SK-N-SH treated with all-trans-retinoic acid at 6 μM for 48 hours (cell line): ENCODE measurements around the gene APIP.
"Not testable (repeated sequence)": the region's sequence is repeated elsewhere in the genome, so short reads cannot be mapped to it uniquely, and the experiment has no call there.

Experiments
- ATAC-seq: fragments of 200-7000 bp; cut with Tn5 transposase; 3 replicates; pipeline ENCODE4 v1.9.1; 2020; ENCODE audit warnings: mild to moderate bottlenecking, moderate library complexity
- ARNTL ChIP-seq: fragments of 450-650 bp; formaldehyde crosslinking; IDR thresholded peaks from 2 replicates; pipeline ENCODE4 v1.5.0; 2020; ENCODE audit warnings: low read depth, mild to moderate bottlenecking, moderate library complexity, borderline replicate concordance
- BACH2 ChIP-seq: fragments of 250-450 bp; sonication (Bioruptor Pico); IDR thresholded peaks from 2 replicates; pipeline ENCODE4 v1.9.0; 2021; ENCODE audit warnings: mild to moderate bottlenecking, borderline replicate concordance
- CSDC2 ChIP-seq: fragments of 250-450 bp; sonication (Bioruptor Pico); IDR thresholded peaks from 2 replicates; pipeline ENCODE4 v1.5.0; 2020; ENCODE audit warnings: mild to moderate bottlenecking, moderate library complexity
- ESRRG ChIP-seq: fragments of 250-450 bp; sonication (Bioruptor Pico); IDR thresholded peaks from 2 replicates; pipeline ENCODE4 v1.6.1; 2021; ENCODE audit warnings: mild to moderate bottlenecking
- GLIS3 ChIP-seq: fragments of 250-450 bp; sonication (Bioruptor Pico); IDR thresholded peaks from 2 replicates; pipeline ENCODE4 v1.5.0; 2020; ENCODE audit warnings: mild to moderate bottlenecking, moderate library complexity
- ISL1 ChIP-seq: fragments of 250-450 bp; sonication (Bioruptor Pico); IDR thresholded peaks from 2 replicates; pipeline ENCODE4 v2.1.2; 2022; ENCODE audit warnings: mild to moderate bottlenecking, moderate library complexity
- OSR1 ChIP-seq: fragments of 250-450 bp; sonication (Bioruptor Pico); IDR thresholded peaks from 2 replicates; pipeline ENCODE4 v1.8.0; 2022; ENCODE audit warnings: moderate library complexity, mild to moderate bottlenecking, inconsistent platforms
- PPARA ChIP-seq: fragments of 250-450 bp; sonication (Bioruptor Pico); IDR thresholded peaks from 2 replicates; pipeline ENCODE4 v1.5.0; 2020; ENCODE audit warnings: mild to moderate bottlenecking, borderline replicate concordance
- RARB ChIP-seq: fragments of 250-450 bp; sonication (Bioruptor Pico); IDR thresholded peaks from 2 replicates; pipeline ENCODE4 v1.8.0; 2021; ENCODE audit warnings: mild to moderate bottlenecking, moderate library complexity
- SNAI2 ChIP-seq: fragments of 250-450 bp; sonication (Bioruptor Pico); IDR thresholded peaks from 2 replicates; pipeline ENCODE4 v1.5.0; 2020; ENCODE audit warnings: mild to moderate bottlenecking, moderate library complexity
- TCF4 ChIP-seq: fragments of 250-450 bp; sonication (Bioruptor Pico); IDR thresholded peaks from 2 replicates; pipeline ENCODE4 v1.8.0; 2021; ENCODE audit warnings: mild to moderate bottlenecking, moderate library complexity, borderline replicate concordance
- TOX ChIP-seq: fragments of 250-450 bp; sonication (Bioruptor Pico); IDR thresholded peaks from 2 replicates; pipeline ENCODE4 v1.8.0; 2021; ENCODE audit warnings: mild to moderate bottlenecking, moderate library complexity, borderline replicate concordance
- ZC3H10 ChIP-seq: fragments of 250-450 bp; sonication (Bioruptor Pico); IDR thresholded peaks from 2 replicates; pipeline ENCODE4 v1.5.1; 2021; ENCODE audit warnings: mild to moderate bottlenecking, moderate library complexity
- ZFP3 ChIP-seq: fragments of 250-450 bp; sonication (Bioruptor Pico); IDR thresholded peaks from 2 replicates; pipeline ENCODE4 v1.5.0; 2020; ENCODE audit warnings: mild to moderate bottlenecking, moderate library complexity
- ZFP30 ChIP-seq: fragments of 450-650 bp; formaldehyde crosslinking; IDR thresholded peaks from 2 replicates; pipeline ENCODE4 v1.5.0; 2022; ENCODE audit warnings: mild to moderate bottlenecking, moderate library complexity
- ZNF565 ChIP-seq: fragments of 450-650 bp; formaldehyde crosslinking; conservative IDR thresholded peaks from 2 replicates; pipeline ENCODE4 v1.5.0; 2020; ENCODE audit warnings: low read depth, mild to moderate bottlenecking, moderate library complexity
- ZNF70 ChIP-seq: fragments of 450-650 bp; formaldehyde crosslinking; IDR thresholded peaks from 2 replicates; pipeline ENCODE4 v1.5.0; 2020; ENCODE audit warnings: mild to moderate bottlenecking, moderate library complexity
- ZNF8 ChIP-seq: fragments of 450-650 bp; formaldehyde crosslinking; IDR thresholded peaks from 2 replicates; pipeline ENCODE4 v1.5.0; 2020; ENCODE audit warnings: mild to moderate bottlenecking, moderate library complexity
- TF ChIP-seq, protein P1 (sequence below): fragments of 250-450 bp; sonication (Bioruptor Pico); IDR thresholded peaks from 2 replicates; pipeline ENCODE4 v1.8.0; 2021; ENCODE audit warnings: low read depth, mild to moderate bottlenecking, moderate library complexity, borderline replicate concordance
- TF ChIP-seq, protein P2 (sequence below): fragments of 250-450 bp; sonication (Bioruptor Pico); IDR thresholded peaks from 2 replicates; pipeline ENCODE4 v1.8.0; 2020; ENCODE audit warnings: mild to moderate bottlenecking, moderate library complexity, borderline replicate concordance
- TF ChIP-seq, protein P3 (sequence below): fragments of 250-450 bp; sonication (Bioruptor Pico); IDR thresholded peaks from 2 replicates; pipeline ENCODE4 v1.5.0; 2020; ENCODE audit warnings: mild to moderate bottlenecking, moderate library complexity
- TF ChIP-seq, protein P4 (sequence below): fragments of 250-450 bp; sonication (Bioruptor Pico); IDR thresholded peaks from 2 replicates; pipeline ENCODE4 v1.5.1; 2020; ENCODE audit warnings: low read depth, mild to moderate bottlenecking, moderate library complexity
- TF ChIP-seq, protein P5 (sequence below): fragments of 250-450 bp; sonication (Bioruptor Pico); IDR thresholded peaks from 2 replicates; pipeline ENCODE4 v1.5.1; 2021; ENCODE audit warnings: mild to moderate bottlenecking, moderate library complexity

APIP gene

DNA sequence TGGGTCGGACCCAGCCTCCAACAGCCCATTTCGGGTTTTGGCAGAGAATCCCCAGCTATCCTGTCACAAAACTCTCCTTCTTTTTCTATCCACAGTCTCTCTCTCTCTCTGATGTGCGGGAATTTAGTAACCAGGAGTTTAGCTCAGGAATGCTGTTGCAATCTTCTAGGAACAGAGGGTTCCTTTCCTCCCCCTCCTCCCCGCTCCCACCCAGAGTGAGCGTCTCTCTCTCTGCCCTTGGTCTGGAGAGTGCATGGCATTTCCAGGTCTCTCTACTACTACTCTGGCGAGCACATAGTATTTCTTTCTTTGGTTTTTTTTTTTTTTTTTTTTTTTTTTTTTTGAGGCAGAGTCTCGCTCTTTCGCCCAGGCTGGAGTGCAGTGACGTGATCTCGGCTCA lies 17.7 kb downstream of the APIP start:
- TF ChIP-seq ZNF8 (CRISPR knock-in tag) (no peak), ZFP3 (CRISPR knock-in tag) (no peak), ZNF70 (CRISPR knock-in tag) (no peak), TCF4 (CRISPR knock-in tag) (no peak), OSR1 (CRISPR knock-in tag) (no peak), ESRRG (no peak), CSDC2 (CRISPR knock-in tag) (no peak), TOX (CRISPR knock-in tag) (no peak), ZC3H10 (CRISPR knock-in tag) (no peak), ISL1 (CRISPR knock-in tag) (no peak), ZNF565 (CRISPR knock-in tag) (no peak)
- TF ChIP-seq, protein P1, sequence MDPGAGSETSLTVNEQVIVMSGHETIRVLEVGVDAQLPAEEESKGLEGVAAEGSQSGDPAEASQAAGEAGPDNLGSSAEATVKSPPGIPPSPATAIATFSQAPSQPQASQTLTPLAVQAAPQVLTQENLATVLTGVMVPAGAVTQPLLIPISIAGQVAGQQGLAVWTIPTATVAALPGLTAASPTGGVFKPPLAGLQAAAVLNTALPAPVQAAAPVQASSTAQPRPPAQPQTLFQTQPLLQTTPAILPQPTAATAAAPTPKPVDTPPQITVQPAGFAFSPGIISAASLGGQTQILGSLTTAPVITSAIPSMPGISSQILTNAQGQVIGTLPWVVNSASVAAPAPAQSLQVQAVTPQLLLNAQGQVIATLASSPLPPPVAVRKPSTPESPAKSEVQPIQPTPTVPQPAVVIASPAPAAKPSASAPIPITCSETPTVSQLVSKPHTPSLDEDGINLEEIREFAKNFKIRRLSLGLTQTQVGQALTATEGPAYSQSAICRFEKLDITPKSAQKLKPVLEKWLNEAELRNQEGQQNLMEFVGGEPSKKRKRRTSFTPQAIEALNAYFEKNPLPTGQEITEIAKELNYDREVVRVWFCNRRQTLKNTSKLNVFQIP: no peak
- TF ChIP-seq, all 23 proteins: peak for 0
- ATAC-seq: no peak

DNA sequence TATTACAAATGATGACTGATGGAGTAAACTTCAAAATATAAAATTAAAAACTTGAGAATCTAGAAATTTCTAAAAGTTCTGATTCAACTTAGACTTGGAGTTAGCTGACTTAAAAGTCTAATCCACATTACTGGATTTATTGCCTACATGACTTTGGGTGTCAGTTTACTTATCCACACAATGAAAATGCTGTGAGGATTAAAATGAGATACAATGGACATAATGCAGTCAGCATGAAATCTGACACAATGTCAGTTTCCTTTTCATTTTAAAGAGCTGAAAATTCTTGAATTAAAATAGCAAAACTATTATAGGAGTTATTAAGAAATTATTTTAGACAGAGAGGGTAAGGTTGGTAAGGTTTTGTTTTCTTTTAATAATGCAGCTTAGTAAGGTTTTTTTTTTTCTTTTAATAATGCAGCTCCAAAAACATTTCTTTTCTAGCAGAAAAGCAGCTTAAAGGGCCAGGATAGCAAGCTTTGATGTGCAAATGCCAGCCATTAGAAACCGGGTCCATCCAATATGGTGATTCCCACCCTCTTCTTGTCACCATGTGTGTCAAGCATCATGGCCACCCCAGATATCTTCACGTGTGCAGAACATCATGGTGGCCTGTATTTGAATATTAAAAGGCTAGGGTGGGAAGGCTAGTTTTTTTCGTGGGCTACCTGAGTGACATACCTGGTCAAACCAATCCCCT lies 18.9 kb downstream of the APIP start:
- ATAC-seq: no peak
- TF ChIP-seq OSR1 (CRISPR knock-in tag): no peak
- no peak for TF ChIP-seq ZNF70 (CRISPR knock-in tag)
- TF ChIP-seq ZFP3 (CRISPR knock-in tag): no peak
- TF ChIP-seq ISL1 (CRISPR knock-in tag): no peak
- TF ChIP-seq, protein P2, sequence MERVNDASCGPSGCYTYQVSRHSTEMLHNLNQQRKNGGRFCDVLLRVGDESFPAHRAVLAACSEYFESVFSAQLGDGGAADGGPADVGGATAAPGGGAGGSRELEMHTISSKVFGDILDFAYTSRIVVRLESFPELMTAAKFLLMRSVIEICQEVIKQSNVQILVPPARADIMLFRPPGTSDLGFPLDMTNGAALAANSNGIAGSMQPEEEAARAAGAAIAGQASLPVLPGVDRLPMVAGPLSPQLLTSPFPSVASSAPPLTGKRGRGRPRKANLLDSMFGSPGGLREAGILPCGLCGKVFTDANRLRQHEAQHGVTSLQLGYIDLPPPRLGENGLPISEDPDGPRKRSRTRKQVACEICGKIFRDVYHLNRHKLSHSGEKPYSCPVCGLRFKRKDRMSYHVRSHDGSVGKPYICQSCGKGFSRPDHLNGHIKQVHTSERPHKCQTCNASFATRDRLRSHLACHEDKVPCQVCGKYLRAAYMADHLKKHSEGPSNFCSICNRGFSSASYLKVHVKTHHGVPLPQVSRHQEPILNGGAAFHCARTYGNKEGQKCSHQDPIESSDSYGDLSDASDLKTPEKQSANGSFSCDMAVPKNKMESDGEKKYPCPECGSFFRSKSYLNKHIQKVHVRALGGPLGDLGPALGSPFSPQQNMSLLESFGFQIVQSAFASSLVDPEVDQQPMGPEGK (CRISPR knock-in tag): no peak
- TF ChIP-seq, protein P3, sequence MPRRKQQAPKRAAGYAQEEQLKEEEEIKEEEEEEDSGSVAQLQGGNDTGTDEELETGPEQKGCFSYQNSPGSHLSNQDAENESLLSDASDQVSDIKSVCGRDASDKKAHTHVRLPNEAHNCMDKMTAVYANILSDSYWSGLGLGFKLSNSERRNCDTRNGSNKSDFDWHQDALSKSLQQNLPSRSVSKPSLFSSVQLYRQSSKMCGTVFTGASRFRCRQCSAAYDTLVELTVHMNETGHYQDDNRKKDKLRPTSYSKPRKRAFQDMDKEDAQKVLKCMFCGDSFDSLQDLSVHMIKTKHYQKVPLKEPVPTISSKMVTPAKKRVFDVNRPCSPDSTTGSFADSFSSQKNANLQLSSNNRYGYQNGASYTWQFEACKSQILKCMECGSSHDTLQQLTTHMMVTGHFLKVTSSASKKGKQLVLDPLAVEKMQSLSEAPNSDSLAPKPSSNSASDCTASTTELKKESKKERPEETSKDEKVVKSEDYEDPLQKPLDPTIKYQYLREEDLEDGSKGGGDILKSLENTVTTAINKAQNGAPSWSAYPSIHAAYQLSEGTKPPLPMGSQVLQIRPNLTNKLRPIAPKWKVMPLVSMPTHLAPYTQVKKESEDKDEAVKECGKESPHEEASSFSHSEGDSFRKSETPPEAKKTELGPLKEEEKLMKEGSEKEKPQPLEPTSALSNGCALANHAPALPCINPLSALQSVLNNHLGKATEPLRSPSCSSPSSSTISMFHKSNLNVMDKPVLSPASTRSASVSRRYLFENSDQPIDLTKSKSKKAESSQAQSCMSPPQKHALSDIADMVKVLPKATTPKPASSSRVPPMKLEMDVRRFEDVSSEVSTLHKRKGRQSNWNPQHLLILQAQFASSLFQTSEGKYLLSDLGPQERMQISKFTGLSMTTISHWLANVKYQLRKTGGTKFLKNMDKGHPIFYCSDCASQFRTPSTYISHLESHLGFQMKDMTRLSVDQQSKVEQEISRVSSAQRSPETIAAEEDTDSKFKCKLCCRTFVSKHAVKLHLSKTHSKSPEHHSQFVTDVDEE (CRISPR knock-in tag): no peak

DNA sequence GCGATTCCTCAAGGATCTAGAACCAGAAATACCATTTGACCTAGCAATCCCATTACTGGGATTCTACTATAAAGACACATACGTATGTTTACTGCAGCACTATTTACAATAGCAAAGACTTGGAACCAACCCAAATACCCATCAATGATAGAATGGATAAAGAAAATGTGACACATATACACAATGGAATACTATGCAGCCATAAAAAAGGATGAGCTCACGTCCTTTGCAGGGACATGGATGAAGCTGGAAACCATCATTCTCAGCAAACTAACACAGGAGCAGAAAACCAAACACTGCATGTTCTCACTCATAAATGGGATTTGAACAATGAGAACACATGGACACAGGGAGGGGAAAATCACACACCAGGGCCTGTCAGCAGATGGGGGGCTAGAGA lies 20.0 kb downstream of the APIP start:
- ATAC-seq: not testable (repeated sequence)

DNA sequence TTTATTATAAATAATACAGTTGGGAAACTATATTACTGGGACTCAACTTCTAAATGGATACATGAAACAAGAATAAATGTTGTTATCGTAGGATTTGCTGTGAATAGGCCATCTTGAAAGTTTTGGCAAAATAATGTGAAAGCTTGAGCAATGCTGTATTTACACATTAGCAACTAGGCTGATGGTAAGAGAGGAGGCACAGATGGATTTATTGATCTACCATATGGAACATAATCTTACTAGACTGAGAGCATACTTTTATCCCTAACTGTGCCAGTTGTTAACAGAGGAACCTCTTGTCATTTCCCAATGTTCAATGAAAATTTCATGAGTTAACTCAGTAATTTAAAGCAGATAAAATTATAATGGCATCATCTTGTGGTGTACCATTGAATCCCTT lies 22.8 kb downstream of the APIP start:
- ATAC-seq: no peak
- TF ChIP-seq ARNTL: no peak
- TF ChIP-seq BACH2 (CRISPR knock-in tag): no peak
- TF ChIP-seq, protein P1: no peak
- TF ChIP-seq OSR1 (CRISPR knock-in tag): no peak
- TF ChIP-seq ZFP30 (CRISPR knock-in tag): no peak
- no peak for TF ChIP-seq PPARA (CRISPR knock-in tag)
- no peak for TF ChIP-seq ZNF70 (CRISPR knock-in tag)
- TF ChIP-seq RARB (CRISPR knock-in tag): no peak
- no peak for TF ChIP-seq ZNF8 (CRISPR knock-in tag)
- TF ChIP-seq GLIS3 (CRISPR knock-in tag): no peak
- no peak for TF ChIP-seq SNAI2 (CRISPR knock-in tag)
- TF ChIP-seq, protein P4, sequence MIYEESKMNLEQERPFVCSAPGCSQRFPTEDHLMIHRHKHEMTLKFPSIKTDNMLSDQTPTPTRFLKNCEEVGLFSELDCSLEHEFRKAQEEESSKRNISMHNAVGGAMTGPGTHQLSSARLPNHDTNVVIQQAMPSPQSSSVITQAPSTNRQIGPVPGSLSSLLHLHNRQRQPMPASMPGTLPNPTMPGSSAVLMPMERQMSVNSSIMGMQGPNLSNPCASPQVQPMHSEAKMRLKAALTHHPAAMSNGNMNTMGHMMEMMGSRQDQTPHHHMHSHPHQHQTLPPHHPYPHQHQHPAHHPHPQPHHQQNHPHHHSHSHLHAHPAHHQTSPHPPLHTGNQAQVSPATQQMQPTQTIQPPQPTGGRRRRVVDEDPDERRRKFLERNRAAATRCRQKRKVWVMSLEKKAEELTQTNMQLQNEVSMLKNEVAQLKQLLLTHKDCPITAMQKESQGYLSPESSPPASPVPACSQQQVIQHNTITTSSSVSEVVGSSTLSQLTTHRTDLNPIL: no peak
- TF ChIP-seq ESRRG: no peak
- TF ChIP-seq TOX (CRISPR knock-in tag): no peak
- TF ChIP-seq, protein P5, sequence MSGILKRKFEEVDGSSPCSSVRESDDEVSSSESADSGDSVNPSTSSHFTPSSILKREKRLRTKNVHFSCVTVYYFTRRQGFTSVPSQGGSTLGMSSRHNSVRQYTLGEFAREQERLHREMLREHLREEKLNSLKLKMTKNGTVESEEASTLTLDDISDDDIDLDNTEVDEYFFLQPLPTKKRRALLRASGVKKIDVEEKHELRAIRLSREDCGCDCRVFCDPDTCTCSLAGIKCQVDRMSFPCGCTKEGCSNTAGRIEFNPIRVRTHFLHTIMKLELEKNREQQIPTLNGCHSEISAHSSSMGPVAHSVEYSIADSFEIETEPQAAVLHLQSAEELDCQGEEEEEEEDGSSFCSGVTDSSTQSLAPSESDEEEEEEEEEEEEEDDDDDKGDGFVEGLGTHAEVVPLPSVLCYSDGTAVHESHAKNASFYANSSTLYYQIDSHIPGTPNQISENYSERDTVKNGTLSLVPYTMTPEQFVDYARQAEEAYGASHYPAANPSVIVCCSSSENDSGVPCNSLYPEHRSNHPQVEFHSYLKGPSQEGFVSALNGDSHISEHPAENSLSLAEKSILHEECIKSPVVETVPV (CRISPR knock-in tag): no peak
- TF ChIP-seq CSDC2 (CRISPR knock-in tag): no peak
- no peak for TF ChIP-seq TCF4 (CRISPR knock-in tag)
- no peak for TF ChIP-seq ISL1 (CRISPR knock-in tag)
